Thyroid gland (tissue), 4 donors: ENCODE results near the gene MICU1. TPM values are rescaled to one million over a fixed set of nuclear protein-coding genes. Genes with fewer than 3 reads are reported as not detected.

Experiments used
- DNase-seq, 2 donors: peaks; one replicate each; pipeline ENCODE4 v3.0.0-alpha.2; 2019
- H3K27ac ChIP-seq, 3 donors: fragments of 200-600 bp; sonication (generic); 1 replicate in 2 of 3; 2 replicates in 1 of 3; pipeline ENCODE4 v1.5.1; 2016 to 2019; ENCODE audit warnings: mild to moderate bottlenecking in 1 of 3, moderate library complexity in 1 of 3
- H3K27me3 ChIP-seq: fragments of 200-600 bp; sonication (generic); one replicate; pipeline ENCODE4 v1.5.1; 2019
- H3K36me3 ChIP-seq, 2 donors: fragments of 200-600 bp; sonication (generic); one replicate each; pipeline ENCODE4 v1.5.1; 2016 to 2019
- H3K4me1 ChIP-seq, 2 donors: fragments of 200-600 bp; sonication (generic); one replicate each; pipeline ENCODE4 v1.5.1; 2017 to 2019
- H3K4me3 ChIP-seq, 3 donors: fragments of 200-600 bp; sonication (generic); replicated peaks in 1 of 3; 1 replicate in 2 of 3; 2 replicates in 1 of 3; pipeline ENCODE4 v1.5.1; 2016; ENCODE audit warnings: mild to moderate bottlenecking in 1 of 3
- H3K9me3 ChIP-seq: fragments of 200-600 bp; sonication (generic); one replicate; pipeline ENCODE4 v1.5.1; 2017
- POLR2A ChIP-seq, 2 donors: fragments of 450-650 bp; IDR thresholded peaks; one replicate each; pipeline ENCODE4 v1.6.1; 2017; ENCODE audit warnings: antibody characterized with exemption in 2 of 2, mild to moderate bottlenecking in 2 of 2, moderate library complexity in 1 of 2
- WGBS, 2 donors: methylation state at CpG; one replicate each; pipeline ENCODE4 v1.1.5; 2017; 5-methylcytosine and 5-hydroxymethylcytosine counted together
- intact Hi-C: fragments of 100-400 bp; cut with DNase I; formaldehyde crosslinking; loops from one replicate; pipeline ENCODE4 v1.15.1; 2023
- total RNA-seq, 4 donors: library from RNA; depleted of rRNA; stranded (reverse); fragments of >200 nt; gene quantifications; one replicate each; pipeline ENCODE4 v1.2.3, GENCODE V29; 2016
- TF ChIP-seq, protein P1 (sequence below), 6 experiments: fragments of 200-600 bp in 3 of 6; fragments of 450-650 bp in 3 of 6; sonication (generic) in 3 of 6; IDR thresholded peaks; one replicate each; pipeline ENCODE4 v1.5.1; 2016 to 2019; ENCODE audit warnings: antibody characterized with exemption in 6 of 6, mild to moderate bottlenecking in 2 of 6, inconsistent platforms in 1 of 6, moderate library complexity in 1 of 6

MICU1 gene
- total RNA-seq, 4 donors from 2014 or later, result 26.5 to 33.9 (median 31.5) TPM

DNA sequence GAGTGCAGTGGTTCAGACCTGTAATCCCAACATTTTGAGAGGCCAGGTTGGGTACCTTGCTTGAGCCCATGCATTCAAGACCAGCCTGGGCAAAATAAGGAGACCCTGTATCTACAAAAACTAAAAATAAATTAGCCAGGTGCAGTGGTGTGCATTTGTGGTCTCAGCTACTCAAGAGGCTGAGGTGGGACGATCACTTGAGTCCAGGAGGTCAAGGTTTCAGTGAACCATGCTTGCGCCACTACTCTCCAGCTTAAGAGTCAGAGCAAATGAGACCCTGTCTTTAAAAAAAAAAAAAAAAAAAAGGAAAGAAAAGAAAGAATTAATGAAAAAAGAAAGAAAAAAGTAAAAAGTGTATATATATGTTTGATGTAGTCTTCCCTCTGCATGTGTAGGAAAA lies 24.7 kb downstream of the MICU1 start:
- TF ChIP-seq, protein P1, sequence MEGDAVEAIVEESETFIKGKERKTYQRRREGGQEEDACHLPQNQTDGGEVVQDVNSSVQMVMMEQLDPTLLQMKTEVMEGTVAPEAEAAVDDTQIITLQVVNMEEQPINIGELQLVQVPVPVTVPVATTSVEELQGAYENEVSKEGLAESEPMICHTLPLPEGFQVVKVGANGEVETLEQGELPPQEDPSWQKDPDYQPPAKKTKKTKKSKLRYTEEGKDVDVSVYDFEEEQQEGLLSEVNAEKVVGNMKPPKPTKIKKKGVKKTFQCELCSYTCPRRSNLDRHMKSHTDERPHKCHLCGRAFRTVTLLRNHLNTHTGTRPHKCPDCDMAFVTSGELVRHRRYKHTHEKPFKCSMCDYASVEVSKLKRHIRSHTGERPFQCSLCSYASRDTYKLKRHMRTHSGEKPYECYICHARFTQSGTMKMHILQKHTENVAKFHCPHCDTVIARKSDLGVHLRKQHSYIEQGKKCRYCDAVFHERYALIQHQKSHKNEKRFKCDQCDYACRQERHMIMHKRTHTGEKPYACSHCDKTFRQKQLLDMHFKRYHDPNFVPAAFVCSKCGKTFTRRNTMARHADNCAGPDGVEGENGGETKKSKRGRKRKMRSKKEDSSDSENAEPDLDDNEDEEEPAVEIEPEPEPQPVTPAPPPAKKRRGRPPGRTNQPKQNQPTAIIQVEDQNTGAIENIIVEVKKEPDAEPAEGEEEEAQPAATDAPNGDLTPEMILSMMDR (IDR thresholded peaks at IDR 0.05), result no peak
- no peak for TF ChIP-seq POLR2A (IDR thresholded peaks at IDR 0.05)
- H3K27me3 ChIP-seq, result no peaks in the 10 kb centered on the region
- intact Hi-C loops, result loop anchor here (10.0 kb wide), 1 partner anchor 226 kb away; no protein-coding TSS in a partner anchor

GRCh38 chr10:72598769-72599701 lies 26.8 kb downstream of the MICU1 start:
- Histone ChIP-seq H3K9me3 (no peaks in the 10 kb centered on the region), H3K4me3 (no peak overlapping the region), H3K27me3 (no peaks in the 10 kb centered on the region), H3K36me3 (no peaks in the 10 kb centered on the region), H3K4me1 (no peaks in the 10 kb centered on the region), H3K27ac (no peak overlapping the region)
- TF ChIP-seq POLR2A (IDR thresholded peaks at IDR 0.05), result no peak
- TF ChIP-seq, protein P1 (IDR thresholded peaks at IDR 0.05), result no peak
- no peak for DNase-seq
- intact Hi-C loops, result no loop called here
- 87 to 92% methylated on average over 4 of the region's 4 CpGs for WGBS, 2 donors

More for the DNA sequence above, 24.7 kb downstream of the MICU1 start:
- H3K4me1 ChIP-seq, result no peaks in the 10 kb centered on the region
- no peaks in the 10 kb centered on the region for H3K9me3 ChIP-seq
- 74 to 81% methylated on average over 2 of the region's 2 CpGs for WGBS, 2 donors
- H3K27ac ChIP-seq, result no peak overlapping the region
- no peaks in the 10 kb centered on the region for H3K36me3 ChIP-seq
- DNase-seq, result no peak
- H3K4me3 ChIP-seq, result no peak overlapping the region

- intact Hi-C loops, result no loop called here
Measured at GRCh38 chr10:72597897-72598296, 28.0 kb downstream of the MICU1 start.

GRCh38 chr10:72595436-72595835 lies 30.4 kb downstream of the MICU1 start:
- no peak for DNase-seq
- H3K27me3 ChIP-seq, result no peaks in the 10 kb centered on the region
- no peak overlapping the region for H3K27ac ChIP-seq
- H3K9me3 ChIP-seq, result no peaks in the 10 kb centered on the region
- H3K36me3 ChIP-seq, result no peaks in the 10 kb centered on the region
- intact Hi-C loops, result no loop called here
- no peak for TF ChIP-seq POLR2A (IDR thresholded peaks at IDR 0.05)
- TF ChIP-seq, protein P1 (IDR thresholded peaks at IDR 0.05), result no peak
- WGBS, 2 donors, result 96 to 97% methylated on average over 1 of the region's 1 CpG
- no peak overlapping the region for H3K4me3 ChIP-seq
- no peaks in the 10 kb centered on the region for H3K4me1 ChIP-seq

More at GRCh38 chr10:72597897-72598296, 28.0 kb downstream of the MICU1 start:
- WGBS, 2 donors, result 96 to 100% methylated on average over 1 of the region's 1 CpG
- no peaks in the 10 kb centered on the region for H3K27me3 ChIP-seq
- H3K27ac ChIP-seq, result no peak overlapping the region
- no peak overlapping the region for H3K4me3 ChIP-seq
- no peaks in the 10 kb centered on the region for H3K36me3 ChIP-seq
- H3K4me1 ChIP-seq, result no peaks in the 10 kb centered on the region
- no peaks in the 10 kb centered on the region for H3K9me3 ChIP-seq
- DNase-seq, result no peak
- TF ChIP-seq POLR2A (IDR thresholded peaks at IDR 0.05), result no peak
- TF ChIP-seq, protein P1 (IDR thresholded peaks at IDR 0.05), result no peak

GRCh38 chr10:72593963-72594362 lies 31.9 kb downstream of the MICU1 start:
- 81 to 83% methylated on average over 1 of the region's 1 CpG for WGBS, 2 donors
- Histone ChIP-seq H3K27ac (no peak overlapping the region), H3K9me3 (no peaks in the 10 kb centered on the region), H3K27me3 (no peaks in the 10 kb centered on the region), H3K36me3 (no peaks in the 10 kb centered on the region), H3K4me3 (no peak overlapping the region), H3K4me1 (no peaks in the 10 kb centered on the region)
- intact Hi-C loops, result no loop called here
- DNase-seq, result no peak
- TF ChIP-seq POLR2A (IDR thresholded peaks at IDR 0.05), result no peak
- TF ChIP-seq, protein P1 (IDR thresholded peaks at IDR 0.05), result no peak
